GM18867 (cell line): ENCODE data around the gene DOCK1.

ENCODE experiments used
- ATAC-seq: cut with Tn5 transposase; IDR thresholded peaks from one replicate; pipeline ENCODE4 v1.9.1; 2021; ENCODE audit warnings: mild to moderate bottlenecking, moderate library complexity; ENCODE audit not compliant: unreplicated experiment

The DOCK1 gene

GRCh38 chr10:127250031-127250430 is 344.8 kb downstream of the DOCK1 start:
- ATAC-seq = no peak

DNA sequence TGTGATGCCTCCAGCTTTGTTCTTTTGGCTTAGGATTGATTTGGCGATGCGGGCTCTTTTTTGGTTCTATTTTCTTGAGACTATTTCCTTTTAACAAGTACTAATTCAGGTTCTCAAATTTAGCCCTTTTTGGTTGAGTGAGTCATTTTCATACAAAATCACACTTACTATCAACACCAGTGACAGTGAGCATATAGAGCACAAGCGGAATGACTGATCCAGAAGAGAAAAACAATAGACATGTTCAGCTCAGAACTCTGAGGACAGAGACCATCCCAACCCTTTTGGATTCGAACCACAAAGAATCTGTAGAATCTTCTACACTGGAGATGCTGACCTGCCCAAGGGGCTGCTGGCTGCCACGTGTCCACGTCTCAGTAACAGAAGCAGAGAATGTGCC is 347.6 kb downstream of the DOCK1 start:
- ATAC-seq = no peak

- no peak for ATAC-seq
These were observed 349.0 kb downstream of the DOCK1 start for GRCh38 chr10:127254276-127254675.

GRCh38 chr10:127257395-127257794 is 352.2 kb downstream of the DOCK1 start:
- no peak for ATAC-seq

- no peak for ATAC-seq
These were observed 354.1 kb downstream of the DOCK1 start for GRCh38 chr10:127259347-127259746.

DNA sequence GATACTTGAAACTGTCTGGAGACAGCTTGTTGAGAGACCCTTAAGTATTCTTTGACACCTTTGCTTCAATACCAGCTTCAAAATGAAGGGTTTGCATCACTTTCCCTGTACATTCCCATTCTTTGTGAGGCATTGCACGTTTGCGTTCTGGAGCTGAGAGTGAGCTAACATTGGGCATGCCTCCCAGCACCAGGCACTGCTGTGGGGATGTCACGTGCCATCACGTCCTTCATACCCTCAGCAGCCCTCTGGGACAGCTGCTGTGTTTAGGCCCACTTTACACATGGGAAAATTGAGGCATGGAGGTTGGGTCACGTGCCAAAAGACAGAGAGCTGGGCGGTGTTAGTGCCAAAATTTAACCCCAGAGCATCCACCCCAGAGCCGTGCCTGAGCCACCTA is 357.4 kb downstream of the DOCK1 start:
- ATAC-seq = no peak

DNA sequence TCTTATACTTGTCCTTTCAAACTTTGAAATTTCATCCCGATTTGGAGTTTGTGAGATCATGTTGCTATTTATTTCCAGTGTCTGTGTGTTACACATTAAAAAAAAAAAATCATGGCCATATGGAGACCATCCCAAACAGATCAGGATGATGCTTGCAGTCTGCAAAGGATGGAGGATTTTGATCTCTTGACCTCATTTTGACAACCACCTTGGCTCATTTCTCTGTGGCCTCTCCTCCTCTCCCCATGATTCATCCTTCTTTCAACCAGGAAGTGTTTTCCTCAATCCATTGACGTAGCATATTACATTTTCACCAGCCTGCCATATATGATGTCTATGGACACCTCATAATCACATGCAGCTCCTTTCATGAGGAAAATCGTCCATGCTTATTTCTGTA is 360.1 kb downstream of the DOCK1 start:
- no peak for ATAC-seq

DNA sequence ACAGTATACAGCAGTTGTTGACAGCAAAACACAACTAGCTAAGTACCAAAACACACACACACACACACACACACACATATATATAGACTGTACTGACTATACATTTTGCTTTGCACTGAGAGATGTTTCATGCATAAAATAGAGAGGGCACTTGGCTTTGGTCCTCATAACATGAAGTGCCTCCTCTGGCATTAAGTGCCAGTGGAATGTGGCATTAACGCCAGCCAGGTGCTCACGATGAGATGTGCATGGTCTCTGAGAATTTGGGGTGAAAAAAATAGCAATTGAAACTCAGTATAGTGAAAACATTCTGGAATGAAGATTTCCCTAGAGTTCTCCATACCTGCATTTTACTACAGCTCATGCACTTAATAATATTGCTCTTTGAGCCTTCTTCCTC is 361.2 kb downstream of the DOCK1 start:
- ATAC-seq = no peak

- ATAC-seq = no peak
These were observed 362.2 kb downstream of the DOCK1 start for GRCh38 chr10:127267442-127267841.

DNA sequence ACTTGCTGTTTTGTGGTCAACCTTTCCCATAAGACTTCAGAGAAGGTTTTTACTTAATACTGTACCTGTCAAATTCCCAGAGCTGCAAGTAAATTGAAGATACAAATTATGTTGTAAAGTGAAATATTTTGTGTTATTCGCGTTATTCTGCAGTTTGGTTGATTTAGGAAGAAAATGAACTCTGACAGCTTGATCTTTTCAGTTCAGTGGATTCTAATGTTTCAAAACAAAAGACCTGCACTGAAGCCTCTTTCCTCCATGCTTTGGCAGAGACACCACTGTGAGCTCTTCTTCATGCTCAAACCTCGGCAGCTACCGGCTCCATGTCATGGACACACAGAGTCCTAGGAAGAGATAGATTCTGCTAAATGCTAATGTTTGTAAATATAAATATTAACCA is 366.8 kb downstream of the DOCK1 start:
- no peak for ATAC-seq

GRCh38 chr10:127275272-127275671 is 370.0 kb downstream of the DOCK1 start:
- ATAC-seq = no peak

- no peak for ATAC-seq
These were observed 370.7 kb downstream of the DOCK1 start for GRCh38 chr10:127275793-127276450.

GRCh38 chr10:127276794-127277462 is 371.7 kb downstream of the DOCK1 start:
- no peak for ATAC-seq

- no peak for ATAC-seq
These were observed 372.8 kb downstream of the DOCK1 start for GRCh38 chr10:127278001-127278400.

DNA sequence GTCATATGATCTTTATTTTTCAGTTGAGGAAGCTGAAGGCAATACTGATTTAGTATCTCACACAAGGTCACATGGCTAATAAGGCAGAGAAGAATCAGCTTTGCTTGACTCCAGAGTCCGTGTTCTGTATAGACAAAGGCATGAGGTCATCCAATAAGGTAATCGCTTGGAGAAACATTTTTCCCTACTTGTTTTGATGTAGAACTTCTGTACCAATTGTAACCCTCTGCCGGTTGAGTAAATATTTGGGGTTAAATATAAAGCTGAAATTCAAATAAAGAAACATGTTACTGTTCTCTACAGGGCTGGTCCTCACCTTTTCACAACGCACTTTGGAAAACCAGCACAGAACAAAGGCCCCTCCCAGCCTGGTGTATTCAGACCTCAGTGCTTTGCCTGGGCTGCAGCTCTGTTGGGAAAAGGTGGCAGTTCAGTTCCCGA is 374.1 kb downstream of the DOCK1 start:
- no peak for ATAC-seq

DNA sequence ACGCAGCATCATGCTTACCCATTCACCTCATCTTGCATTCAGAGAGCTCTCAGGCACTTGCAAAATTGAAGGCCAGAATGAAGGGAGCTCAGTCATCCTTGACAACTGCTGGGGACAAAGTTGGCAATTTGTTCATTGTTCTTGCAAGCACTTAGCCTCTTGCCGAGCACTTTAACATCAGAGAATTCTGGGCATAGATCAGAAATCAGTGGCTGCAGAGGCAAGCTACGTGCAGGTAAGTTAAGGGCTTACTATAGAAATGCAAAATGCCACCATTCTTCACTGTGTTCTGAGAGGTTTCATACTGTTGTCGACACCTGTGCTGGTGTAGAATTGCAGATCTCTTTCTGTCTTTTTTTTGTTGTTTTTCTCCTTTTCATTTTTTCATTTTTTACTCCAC is 375.2 kb downstream of the DOCK1 start:
- no peak for ATAC-seq

- no peak for ATAC-seq
These were observed 377.8 kb downstream of the DOCK1 start for GRCh38 chr10:127283017-127283416.

DNA sequence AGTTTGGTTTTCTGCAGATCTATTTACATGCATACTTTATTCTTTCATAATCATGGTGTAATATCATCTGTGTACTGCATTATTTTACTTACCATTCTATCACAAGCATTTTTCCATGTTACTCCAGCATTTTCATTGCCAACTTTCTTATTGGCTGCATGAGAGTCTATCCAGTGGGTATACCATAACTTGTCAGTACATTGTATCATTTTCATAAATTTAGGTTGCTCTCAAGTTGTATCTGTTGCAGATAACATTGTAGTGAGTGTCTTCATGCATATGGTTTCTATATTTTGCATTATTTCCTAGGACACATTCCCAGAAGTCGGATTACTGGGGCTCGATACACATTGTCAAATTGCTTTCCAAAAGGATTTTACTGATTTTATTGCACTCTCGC is 378.3 kb downstream of the DOCK1 start:
- no peak for ATAC-seq

DNA sequence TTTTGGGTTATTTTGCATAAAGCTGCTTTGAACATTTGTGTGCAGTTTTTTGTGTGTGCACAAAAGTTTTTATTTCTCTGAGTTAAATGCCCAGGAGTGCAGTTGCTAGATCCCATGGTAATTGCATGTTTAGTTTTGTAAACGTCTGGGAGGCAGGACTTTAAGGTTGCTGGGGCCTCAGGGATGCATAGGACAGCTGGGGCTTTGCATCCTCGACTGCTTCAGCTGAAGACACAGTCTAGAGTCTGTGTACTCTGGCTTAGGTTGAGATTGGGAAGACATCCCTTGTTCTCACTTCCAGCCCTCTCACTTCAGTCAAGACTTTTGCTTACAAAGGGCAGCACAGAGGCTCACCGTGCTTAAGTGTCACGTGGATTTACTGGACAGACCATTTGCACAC is 385.6 kb downstream of the DOCK1 start:
- no peak for ATAC-seq

DNA sequence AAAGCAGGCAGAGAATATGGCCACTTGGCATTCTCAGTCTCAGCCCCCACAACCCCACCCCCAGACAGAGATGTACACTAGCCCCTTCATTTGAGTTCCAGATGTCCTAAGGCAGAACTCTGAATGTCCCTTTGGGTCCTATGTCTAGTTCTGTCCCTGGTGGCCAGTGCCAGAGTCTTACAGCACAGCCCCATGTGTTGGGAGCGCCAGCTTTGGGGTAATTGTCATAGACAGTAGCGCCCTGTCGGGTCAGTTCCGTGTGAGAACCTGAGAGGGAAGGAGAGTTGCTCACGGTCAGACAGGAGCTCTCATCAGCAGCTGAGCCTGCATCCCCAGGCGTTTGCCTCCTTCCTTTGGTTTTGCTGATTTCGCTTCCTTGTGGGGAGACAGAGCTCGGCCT is 386.1 kb downstream of the DOCK1 start:
- ATAC-seq = no peak

- no peak for ATAC-seq
These were observed 387.7 kb downstream of the DOCK1 start for GRCh38 chr10:127292888-127293287.

DNA sequence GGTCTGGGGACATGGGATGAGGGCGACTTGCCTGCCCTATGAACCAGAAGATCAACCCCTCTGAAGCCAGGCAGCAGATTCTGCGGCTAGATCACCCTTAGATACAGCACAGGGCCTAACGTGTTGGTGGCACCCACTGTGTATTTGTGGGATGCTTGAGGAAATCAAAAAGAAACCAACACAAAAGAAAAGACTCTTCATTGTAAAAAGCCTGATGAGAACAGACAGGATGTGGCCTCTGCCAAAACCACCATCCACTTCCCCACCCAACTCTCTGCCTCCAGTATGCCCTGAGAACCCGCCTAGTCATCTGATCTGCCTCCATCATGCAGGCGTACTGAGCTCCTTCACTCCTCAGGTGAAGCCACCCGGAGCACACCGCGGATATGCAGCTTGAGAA is 388.4 kb downstream of the DOCK1 start:
- ATAC-seq = no peak

DNA sequence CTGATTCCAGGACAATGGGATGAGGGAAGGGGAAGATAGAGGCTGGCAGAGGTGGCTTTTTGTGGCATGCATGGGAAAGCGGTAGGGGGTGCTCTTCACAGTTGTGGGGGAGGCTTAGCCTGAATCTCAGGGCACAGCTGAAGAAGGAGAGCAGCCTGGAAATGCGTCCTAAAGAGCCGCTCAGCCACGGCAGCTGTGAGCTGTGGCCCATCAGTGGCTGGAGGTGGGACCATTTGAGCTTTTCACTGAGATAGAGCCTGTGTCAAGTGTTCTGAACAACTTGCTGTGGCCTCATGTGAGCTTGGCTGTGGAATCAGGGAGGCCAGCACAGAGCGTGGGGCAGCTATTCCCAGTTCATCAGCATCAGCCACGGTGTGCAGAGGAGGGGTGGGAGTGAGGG is 391.5 kb downstream of the DOCK1 start:
- no peak for ATAC-seq
